Transverse colon (tissue), 4 donors: Measurements from ENCODE around the gene CNST.

ENCODE experiments used
- CTCF ChIP-seq, 5 experiments: fragments of 200-600 bp in 3 of 5; fragments of 450-650 bp in 2 of 5; sonication (generic) in 3 of 5; IDR thresholded peaks; 1 replicate in 2 of 5; 2 replicates in 3 of 5; pipeline ENCODE4 v1.5.1; 2016 to 2017; ENCODE audit warnings: antibody characterized with exemption in 5 of 5, inconsistent platforms in 3 of 5, mild to moderate bottlenecking in 2 of 5, moderate library complexity in 1 of 5
- EP300 ChIP-seq: sonication (generic); formaldehyde crosslinking; IDR thresholded peaks from one replicate; pipeline ENCODE4 v1.6.1; 2017; ENCODE audit warnings: antibody characterized with exemption, low read depth
- POLR2A ChIP-seq: fragments of 450-650 bp; IDR thresholded peaks from one replicate; pipeline ENCODE4 v1.6.1; 2016; ENCODE audit warnings: antibody characterized with exemption, mild to moderate bottlenecking, moderate library complexity
- POLR2AphosphoS5 ChIP-seq, 3 donors: sonication (generic); formaldehyde crosslinking; IDR thresholded peaks; one replicate each; pipeline ENCODE4 v1.6.1; 2016; ENCODE audit warnings: antibody characterized with exemption in 3 of 3

DNA sequence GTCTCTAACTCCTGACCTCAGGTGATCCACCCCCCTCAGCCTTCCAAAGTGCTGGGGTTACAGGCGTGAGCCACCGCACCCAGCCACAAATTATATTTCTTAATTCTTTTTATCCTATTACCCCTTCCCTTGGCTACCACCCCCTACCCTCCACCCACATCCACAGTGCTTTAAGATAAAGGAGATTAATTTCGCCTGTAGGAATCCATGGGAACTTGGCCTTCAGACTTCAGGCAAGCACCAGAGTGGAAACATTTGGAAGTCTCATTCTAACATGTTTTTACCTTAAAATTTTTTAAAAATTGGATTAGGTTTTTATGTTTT lies 10.4 kb downstream of the CNST start:
- TF ChIP-seq CTCF (IDR thresholded peaks at IDR 0.05) (no peak), POLR2A (no peak), POLR2AphosphoS5 (IDR thresholded peaks at IDR 0.05) (no peak), EP300 (no peak)
